GM21825 (cell line): ENCODE data around the gene TUNAR.

Source experiments
- ATAC-seq: cut with Tn5 transposase; IDR thresholded peaks from one replicate; pipeline ENCODE4 v1.9.1; 2021; ENCODE audit warnings: mild to moderate bottlenecking, moderate library complexity; ENCODE audit not compliant: unreplicated experiment

TUNAR gene

GRCh38 chr14:95876761-95877538 is at the start of gene TUNAR:
TSS of gene TUNAR (plus strand) at chr14:95876832.
- ATAC-seq = no peak

GRCh38 chr14:95828649-95829265 is 47.9 kb upstream of the TUNAR start:
- no peak for ATAC-seq

- ATAC-seq = no peak
These were observed 47.3 kb upstream of the TUNAR start for GRCh38 chr14:95829321-95829720.

- no peak for ATAC-seq
These were observed 46.2 kb upstream of the TUNAR start for GRCh38 chr14:95830386-95830785.

- no peak for ATAC-seq
These were observed 45.6 kb upstream of the TUNAR start for GRCh38 chr14:95831041-95831440.

GRCh38 chr14:95831468-95831867 is 45.2 kb upstream of the TUNAR start:
- ATAC-seq = no peak

GRCh38 chr14:95832012-95832411 is 44.6 kb upstream of the TUNAR start:
- ATAC-seq = no peak

GRCh38 chr14:95833429-95833828 is 43.2 kb upstream of the TUNAR start:
- no peak for ATAC-seq

- ATAC-seq = no peak
These were observed 42.1 kb upstream of the TUNAR start for GRCh38 chr14:95834496-95834895.

GRCh38 chr14:95835121-95835730 is 41.4 kb upstream of the TUNAR start:
- no peak for ATAC-seq

GRCh38 chr14:95838862-95839261 is 37.8 kb upstream of the TUNAR start:
- ATAC-seq = no peak

GRCh38 chr14:95840094-95840700 is 36.4 kb upstream of the TUNAR start:
- no peak for ATAC-seq

GRCh38 chr14:95841668-95842067 is 35.0 kb upstream of the TUNAR start:
- ATAC-seq = no peak

GRCh38 chr14:95849761-95850160 is 26.9 kb upstream of the TUNAR start:
- no peak for ATAC-seq

GRCh38 chr14:95850429-95850828 is 26.2 kb upstream of the TUNAR start:
- no peak for ATAC-seq

- no peak for ATAC-seq
These were observed 21.0 kb upstream of the TUNAR start for GRCh38 chr14:95855606-95856005.

- ATAC-seq = no peak
These were observed 19.4 kb upstream of the TUNAR start for GRCh38 chr14:95857275-95857674.

GRCh38 chr14:95858893-95859292 is 17.7 kb upstream of the TUNAR start:
- no peak for ATAC-seq

- ATAC-seq = no peak
These were observed 14.4 kb upstream of the TUNAR start for GRCh38 chr14:95862243-95862642.

GRCh38 chr14:95863295-95863694 is 13.3 kb upstream of the TUNAR start:
- ATAC-seq = no peak

GRCh38 chr14:95869776-95870175 is 6.9 kb upstream of the TUNAR start:
- ATAC-seq = no peak

GRCh38 chr14:95870772-95871171 is 5.9 kb upstream of the TUNAR start:
- ATAC-seq = no peak
